Stimulated activated CD8-positive, alpha-beta memory T cell treated with anti-CD3 and anti-CD28 coated beads, Interleukin-12 subunit alpha, Interleukin-12 subunit beta, amount 100 ng/mL, for 1 hour (primary cell): ENCODE results near the gene GTPBP4.

Experiments used
- DNase-seq: peaks from one replicate; pipeline ENCODE4 v3.0.0-alpha.2; 2020; ENCODE audit warnings: low read depth

Gene GTPBP4

DNA sequence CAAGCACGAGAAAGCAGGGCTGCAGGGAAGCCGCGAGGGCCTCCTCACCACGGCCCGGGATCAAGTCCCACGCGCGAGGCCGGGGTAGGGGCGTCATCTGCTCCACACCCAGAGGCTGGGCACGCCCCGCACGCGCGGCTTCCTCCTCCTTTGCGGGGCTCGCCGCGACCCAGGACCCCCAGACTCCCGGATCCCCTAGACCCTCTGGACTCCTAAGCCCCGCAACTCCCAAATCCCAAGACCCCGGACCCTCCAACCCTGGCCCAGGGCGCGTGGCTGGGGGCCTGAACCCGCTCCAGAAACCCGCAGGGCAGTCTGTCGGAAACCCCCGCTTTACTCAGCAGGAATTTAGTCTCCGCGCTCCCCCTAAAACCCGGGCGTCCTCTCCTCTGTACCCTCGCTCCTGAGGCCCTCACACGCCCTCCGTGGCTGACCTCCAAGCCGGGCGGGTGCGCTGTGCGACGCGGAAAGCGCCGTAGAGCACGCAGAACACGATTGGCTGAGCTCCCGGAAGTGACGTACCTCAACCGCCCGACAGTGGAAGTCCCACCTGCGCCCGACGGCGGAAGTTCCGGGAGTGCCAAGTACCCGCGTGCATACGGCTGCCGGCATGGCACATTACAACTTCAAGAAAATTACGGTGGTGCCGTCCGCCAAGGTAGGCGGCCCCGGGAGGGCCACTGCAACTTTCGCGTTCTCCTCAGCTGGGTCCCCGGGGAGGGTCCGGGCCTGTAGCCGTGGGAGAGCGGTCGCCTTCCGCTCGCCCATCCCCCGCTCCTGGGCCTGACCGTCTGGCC, at the start of gene GTPBP4:
TSS of gene GTPBP4 (plus strand) at position 565 of the 797 bp plus-strand sequence. CDS start at position 611, 46 bp downstream.
- peak; percentile 96 for DNase-seq

DNA sequence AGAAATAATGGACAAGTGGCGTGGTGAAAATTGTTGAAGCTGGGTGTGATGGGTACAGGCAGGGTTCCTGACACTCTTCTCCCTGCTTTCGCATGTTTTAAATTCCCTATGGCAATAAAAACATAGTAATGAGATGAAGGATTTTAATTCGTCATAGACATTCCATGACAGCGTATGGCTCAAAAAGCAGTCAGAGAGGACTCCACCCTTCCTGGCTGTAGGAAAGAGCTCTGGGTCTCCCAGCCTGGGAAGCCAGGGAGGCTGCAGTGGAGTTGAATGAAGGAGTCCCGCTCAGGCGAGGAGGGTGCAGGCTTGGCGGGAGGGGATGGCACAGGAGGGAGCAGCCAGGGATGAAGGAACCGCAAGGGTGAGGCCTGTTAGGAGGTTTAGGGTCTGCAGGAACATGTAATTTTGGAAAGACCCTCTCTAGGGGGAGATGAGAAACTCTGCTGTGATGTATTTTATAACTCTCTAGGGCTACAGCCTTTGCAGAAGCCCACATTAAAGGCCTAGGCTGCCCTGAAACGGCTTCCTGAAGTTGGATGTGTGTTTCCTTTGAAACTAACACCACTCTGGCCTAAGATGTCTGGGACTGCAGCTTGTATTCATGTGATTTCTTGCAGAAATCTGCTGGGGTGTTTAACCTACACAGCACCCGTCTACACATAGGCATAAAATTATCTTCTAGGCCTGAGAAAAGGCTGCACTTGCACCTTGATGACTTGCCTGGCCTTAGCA, 49.1 kb upstream of the GTPBP4 start:
- DNase-seq = no peak

DNA sequence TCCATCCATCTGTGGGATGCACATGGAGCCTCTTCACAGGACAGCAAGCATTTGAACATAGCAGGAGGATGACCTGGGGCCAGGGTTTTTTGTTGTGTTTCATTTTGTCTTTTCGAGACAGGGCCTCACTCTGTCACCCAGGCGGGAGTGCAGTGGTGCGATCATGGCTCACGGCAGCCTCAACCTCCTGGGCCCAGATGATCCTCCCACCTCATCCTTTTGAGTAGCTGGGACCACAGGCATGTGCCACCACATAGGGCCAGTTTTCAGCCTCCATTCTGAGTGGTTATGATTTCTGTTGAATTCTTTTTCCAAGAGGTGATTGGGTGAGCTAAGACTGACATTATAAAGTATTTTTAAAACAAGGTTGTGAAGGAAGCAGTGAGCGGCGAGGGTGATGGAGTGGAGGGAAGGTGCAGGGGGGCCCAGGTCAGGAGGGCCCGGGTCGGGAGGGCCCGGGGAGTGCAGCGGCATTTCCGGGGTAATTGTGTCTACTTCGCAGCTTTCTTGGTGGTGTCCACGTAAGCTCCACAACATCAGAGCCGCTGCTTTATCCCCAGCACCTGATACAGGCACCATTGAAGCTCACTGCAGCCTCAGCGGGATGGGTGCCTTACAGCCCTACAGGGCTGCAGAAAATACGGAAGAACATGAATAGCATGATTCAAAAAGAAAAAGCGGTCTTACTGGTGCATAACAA, 44.8 kb upstream of the GTPBP4 start:
- no peak for DNase-seq

GRCh38 chr10:944034-944831, 44.0 kb upstream of the GTPBP4 start:
- DNase-seq = no peak

GRCh38 chr10:945778-946177, 42.5 kb upstream of the GTPBP4 start:
- DNase-seq = no peak

DNA sequence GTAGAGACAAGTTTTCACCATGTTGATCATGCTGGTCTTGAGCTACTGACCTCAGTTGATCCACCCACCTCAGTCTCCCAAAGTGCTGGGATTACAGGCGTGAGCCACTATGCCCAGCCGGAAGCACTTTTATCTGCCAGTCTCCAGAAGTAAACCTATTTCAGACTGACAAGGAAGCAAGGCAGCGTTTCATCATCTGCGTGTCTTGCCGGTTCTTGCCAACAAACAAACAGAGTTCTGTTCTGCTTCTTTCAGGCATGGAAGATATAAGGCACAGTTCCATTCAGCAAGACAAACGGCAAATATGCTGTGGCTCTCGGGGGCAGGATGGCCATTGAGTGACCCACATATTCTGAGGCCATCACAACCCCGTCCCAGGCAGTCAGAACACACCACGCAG, 41.2 kb upstream of the GTPBP4 start:
- DNase-seq = no peak

DNA sequence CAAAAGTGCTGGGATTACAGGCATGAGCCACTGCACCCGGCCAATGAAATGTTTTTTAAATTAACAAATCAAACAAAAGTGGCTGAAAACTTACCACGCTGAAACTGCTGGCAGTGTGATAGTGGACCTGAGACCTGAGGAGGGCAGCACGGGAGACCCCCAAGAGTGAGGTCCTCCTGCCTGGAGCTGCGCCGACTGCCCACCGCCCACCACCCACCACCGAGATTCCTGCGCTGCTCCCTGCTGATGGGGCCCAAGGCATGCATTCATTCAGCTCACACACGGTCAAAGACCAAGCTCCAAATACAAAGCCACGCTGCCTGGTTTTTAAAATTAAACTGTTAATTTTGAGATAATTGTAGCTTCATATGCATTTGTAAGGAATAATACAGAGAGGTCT, 40.4 kb upstream of the GTPBP4 start:
- DNase-seq = no peak

GRCh38 chr10:948347-948746, 39.9 kb upstream of the GTPBP4 start:
- no peak for DNase-seq

GRCh38 chr10:949446-949845, 38.8 kb upstream of the GTPBP4 start:
- no peak for DNase-seq

DNA sequence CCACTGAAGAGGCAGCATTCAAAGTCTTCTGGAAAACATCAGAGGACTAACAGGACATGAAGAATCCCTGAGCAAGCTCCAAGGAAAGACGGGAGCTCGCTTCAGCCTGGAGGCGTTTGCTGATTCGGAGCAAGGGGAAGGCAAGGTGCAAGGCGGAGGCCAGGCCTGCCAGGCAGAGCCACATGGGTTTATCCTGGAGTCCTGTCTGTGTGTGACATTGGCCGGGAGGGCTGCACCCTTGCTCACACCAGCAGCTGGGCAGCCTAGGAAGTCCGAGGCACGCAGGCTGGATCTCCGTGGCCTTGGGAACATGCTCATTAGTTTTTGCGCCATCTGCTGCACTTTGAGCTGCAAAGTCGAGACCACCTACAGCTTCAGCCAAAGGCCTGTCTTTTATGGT, 34.4 kb upstream of the GTPBP4 start:
- no peak for DNase-seq

- DNase-seq = no peak
These were observed 33.8 kb upstream of the GTPBP4 start for GRCh38 chr10:954396-954795.

DNA sequence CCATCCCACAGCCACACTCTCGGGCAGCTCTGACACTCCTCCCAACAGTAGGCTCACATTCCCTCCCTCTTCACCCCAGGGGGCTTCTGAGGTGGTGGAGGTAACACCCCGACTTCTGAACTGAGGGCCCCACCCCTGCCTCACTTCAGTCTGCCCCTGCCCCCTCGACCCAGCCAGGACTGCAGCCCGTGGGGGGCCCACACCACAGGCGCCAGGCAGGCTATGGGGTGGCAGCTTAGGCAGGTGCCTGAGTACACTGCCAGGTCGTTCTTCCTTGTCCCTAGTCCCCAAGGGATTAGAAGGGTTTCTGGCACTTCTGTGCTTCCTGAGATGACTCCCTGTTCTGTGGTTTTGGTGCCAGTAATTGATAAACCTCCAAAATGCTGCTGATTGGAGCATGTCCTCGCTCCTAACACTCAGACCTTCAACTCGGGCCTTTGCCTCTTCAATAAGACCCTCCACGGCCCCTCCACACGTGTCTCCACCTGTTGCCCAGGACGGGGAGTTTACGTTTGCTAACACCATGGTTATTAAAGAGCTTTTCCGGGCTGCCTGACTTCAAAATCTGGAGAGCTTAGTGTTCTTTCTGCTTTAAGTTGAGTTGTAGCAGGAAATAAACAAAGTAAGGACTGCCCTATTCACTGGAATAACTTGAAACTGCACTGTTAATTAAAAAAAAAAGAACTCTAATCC, 33.0 kb upstream of the GTPBP4 start:
- DNase-seq = no peak

DNA sequence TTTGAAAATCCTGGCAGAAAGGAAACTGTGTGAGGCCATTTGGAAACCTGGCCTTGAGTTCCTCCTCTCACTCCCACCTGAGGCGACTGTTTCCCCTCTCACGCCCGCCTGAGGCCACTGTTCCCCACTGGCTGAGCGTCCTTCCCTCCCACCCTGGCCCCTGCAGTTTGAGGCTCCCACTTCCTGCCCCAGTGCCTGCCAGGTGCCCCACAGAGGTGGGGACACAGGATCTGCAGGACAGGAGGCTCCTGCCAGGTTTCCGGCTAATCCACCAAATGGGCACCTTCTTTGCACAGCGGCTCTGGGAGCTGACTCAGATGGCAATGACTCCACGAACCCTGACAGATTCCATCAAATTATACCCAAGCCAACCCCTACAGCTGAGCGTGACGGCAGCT, 32.4 kb upstream of the GTPBP4 start:
- DNase-seq = no peak

DNA sequence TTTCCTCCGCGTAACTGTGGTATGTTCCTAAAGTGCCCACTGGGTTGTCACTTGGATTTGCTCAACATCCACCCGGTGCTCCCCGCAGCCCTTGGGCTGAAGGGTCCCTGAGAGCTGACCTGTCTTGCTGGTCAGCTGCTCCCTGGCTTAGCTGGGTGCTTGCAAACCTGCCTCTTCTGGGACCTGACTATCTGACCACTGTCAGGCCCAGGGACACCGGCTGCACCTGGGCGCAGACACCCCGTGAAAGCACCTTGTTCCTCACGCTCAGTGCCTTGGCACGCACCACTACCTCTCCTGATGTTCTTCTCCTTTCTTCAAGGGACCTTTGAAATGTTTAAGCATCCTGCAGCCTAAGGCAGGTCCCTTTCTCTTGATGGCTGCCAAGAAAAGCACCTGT, 30.1 kb upstream of the GTPBP4 start:
- no peak for DNase-seq

GRCh38 chr10:958856-959255, 29.4 kb upstream of the GTPBP4 start:
- no peak for DNase-seq

- no peak for DNase-seq
These were observed 25.9 kb upstream of the GTPBP4 start for GRCh38 chr10:962342-962741.

DNA sequence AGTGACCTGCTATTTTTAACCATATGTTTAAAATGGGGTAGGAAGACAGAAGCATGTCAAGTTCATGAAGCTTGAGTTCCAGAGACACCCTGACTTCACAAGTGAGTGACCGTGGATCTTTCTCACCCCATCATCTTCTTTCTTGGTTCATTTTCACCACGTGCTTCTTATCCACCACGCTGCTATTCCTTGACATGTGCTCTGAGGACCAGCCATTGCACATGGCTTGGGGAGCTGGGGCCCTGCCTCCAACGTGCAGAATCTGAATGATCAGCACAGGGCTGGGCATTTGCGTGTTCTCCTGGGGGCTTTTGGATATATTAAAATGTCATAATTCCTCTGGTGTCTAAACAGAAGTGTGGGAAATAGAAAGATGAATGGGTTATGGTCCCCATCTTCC, 25.0 kb upstream of the GTPBP4 start:
- DNase-seq = no peak

GRCh38 chr10:963655-964054, 24.6 kb upstream of the GTPBP4 start:
- no peak for DNase-seq

GRCh38 chr10:964321-964987, 23.8 kb upstream of the GTPBP4 start:
- DNase-seq = no peak

DNA sequence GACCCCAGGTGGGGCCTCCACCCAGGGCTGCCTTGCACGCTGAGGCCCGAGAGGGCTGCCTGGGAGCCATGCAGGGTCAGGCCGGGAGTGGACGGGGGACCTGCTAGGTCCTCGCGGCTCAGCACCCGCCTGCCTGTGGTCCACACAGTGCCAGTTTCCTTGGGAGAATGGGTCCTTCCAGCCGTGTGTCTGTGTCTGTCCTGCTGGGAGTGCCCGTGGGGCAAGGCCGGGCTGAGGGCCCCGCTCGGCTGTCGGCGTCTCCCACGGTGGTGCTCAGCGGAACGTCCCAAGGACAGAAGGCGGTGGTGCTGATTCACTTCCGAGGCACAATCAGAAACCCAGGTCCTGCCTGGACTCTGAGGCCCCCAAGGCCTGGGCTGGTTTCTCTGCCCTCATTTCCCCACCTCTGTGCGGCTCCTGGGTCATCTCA, 23.2 kb upstream of the GTPBP4 start:
- no peak for DNase-seq
